PC-3 (cell line): ENCODE data around the gene LGALS9.

Experiments used
- CTCF ChIP-seq: fragments of 300-600 bp; sonication (generic); conservative IDR thresholded peaks from 2 replicates; pipeline ENCODE4 v1.5.1; 2017; ENCODE audit warnings: antibody characterized with exemption, low read depth, mild to moderate bottlenecking, low read length
- EZH2 ChIP-seq: fragments of 300-600 bp; sonication (generic); IDR thresholded peaks from one replicate; pipeline ENCODE4 v1.6.1; 2017; ENCODE audit warnings: antibody characterized with exemption, mild to moderate bottlenecking, low read length; ENCODE audit not compliant: unreplicated experiment
- EZH2phosphoT487 ChIP-seq: fragments of 300-600 bp; sonication (generic); IDR thresholded peaks from 2 replicates; pipeline ENCODE4 v1.6.1; 2018; ENCODE audit warnings: mild to moderate bottlenecking, antibody characterized with exemption, low read length, borderline replicate concordance

- TF ChIP-seq CTCF (no peak), EZH2phosphoT487 (no peak), EZH2 (no peak)
Measured at GRCh38 chr17:27649929-27650328, 18.9 kb downstream of the LGALS9 start.
